Measurements from ENCODE around the gene CLASP1. TPM values are rescaled to one million over a fixed set of nuclear protein-coding genes. Genes with fewer than 3 reads are reported as not detected.

CLASP1 gene
- total RNA-seq, 1 donor from 2014 or later, result 31.0 TPM

GRCh38 chr2:121367246-121367900 lies 281.9 kb downstream of the CLASP1 start:
- ATAC-seq, result no peak

DNA sequence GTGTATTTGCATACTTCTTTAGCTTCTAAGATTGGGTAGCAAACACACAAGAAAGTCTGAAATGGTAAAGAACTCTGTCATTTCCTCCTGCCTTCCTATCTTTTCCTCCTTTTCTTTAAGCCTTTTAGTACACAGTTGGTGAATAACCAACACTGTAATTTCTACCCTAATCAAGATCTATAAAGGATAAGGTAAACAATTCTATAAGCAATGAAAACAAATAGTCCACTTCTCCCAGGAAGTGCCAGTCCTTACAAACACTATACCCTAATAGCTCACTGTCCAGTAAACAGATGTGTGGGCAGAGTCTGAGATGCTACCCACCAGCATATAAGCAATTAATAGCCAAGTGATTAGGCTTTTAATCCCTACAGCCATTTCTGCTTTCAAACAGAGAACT lies 283.2 kb downstream of the CLASP1 start:
- ATAC-seq, result no peak

- ATAC-seq, result no peak
Measured at GRCh38 chr2:121365061-121365460, 284.2 kb downstream of the CLASP1 start.

- peak; percentile 87 for ATAC-seq
Measured at GRCh38 chr2:121363632-121364420, 285.4 kb downstream of the CLASP1 start.

- ATAC-seq, result no peak
Measured at GRCh38 chr2:121362774-121363173, 286.5 kb downstream of the CLASP1 start.

DNA sequence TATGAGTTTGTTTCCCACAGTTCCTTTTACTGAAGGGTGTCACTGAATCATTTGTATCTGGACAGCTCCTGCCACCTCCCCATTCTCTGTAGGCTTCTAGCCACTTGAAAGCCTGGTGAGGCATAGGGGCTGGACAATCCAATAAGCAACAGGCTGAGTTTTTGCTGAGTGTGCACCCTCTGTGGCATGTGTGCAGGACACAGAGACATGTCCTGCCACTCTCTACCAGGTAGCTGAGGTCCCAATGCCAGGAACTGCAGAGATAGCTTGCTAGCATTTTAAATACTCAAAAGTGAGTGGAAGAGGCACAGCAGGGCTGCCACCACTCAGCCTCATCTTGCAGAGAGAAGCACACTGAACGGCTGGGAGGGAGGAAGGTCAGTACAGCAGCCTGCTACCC lies 287.0 kb downstream of the CLASP1 start:
- no peak for ATAC-seq

DNA sequence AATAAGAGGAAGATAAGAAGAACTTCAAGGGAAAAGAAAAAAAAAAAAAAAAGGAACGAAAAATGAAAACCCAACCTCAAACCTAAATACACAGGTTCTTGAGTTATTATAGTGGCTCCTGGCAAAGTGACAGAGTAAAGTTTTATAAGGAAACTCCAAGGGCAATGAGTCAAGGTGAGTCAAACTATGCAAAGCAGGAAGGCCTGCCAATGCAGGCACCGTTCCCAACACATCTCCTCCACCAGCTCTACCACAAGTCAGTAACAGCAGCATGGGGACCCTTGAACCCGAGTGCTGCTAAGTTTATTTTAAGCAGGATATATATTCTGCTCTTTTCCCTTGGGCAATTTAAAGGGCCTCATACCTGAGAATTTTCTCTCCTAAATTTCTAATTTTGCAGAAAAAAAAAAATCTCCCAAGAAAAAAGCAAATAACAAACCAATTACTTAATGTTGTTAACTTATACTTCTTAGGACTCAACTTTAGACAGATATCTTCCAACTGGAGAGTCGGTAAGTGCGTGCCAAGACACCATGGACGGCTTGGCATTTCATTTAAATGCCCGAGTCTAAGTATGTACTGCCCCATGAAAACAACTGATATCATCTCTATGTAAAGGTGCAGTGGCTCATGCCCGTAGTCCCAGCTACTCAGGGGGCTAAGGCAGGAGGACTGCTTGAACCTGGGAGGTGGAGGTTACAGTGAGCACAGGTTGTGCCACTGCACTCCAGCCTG lies 288.5 kb downstream of the CLASP1 start:
- ATAC-seq, result peak; percentile 74

DNA sequence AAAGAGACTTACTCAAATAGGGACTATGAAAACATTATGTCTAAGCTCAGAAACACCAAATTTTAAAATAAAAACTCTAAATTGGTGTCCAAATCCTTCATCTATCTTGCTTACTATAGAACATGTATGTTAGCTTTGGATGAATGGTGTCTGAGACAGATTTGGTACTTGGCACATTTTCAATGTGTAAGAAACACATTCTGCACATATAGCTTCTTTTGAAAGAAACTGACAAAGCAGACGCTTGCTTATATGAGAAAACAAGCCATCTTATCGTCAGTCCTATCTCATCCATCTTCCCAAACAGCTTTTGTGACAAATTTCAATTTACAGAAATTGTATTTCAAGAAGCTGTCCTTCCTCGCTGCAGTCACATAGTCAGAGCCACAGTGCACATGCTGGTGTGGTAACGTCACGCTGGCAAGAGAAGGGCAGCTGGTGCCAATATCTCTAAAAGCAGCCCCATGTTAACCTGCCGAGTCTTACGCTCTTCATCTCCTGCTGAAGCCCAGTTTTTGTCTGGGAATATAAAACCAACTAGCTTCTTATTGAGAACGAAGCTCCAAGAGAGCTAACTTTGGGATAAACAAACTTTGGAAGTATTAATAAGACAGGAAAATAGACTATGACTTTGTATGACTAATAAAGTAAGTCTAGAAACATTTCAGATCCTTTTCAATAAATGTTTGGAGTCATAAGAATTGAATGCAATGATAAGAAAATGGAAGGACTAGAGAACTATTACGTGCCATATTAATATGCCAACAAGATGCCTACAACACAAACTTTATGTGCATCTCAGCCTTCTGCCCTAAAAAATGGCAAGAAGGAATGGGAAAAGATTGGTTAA lies 289.3 kb downstream of the CLASP1 start:
- ATAC-seq, result no peak

- ATAC-seq, result no peak
Measured at GRCh38 chr2:121359170-121359569, 290.1 kb downstream of the CLASP1 start.

- ATAC-seq, result no peak
Measured at GRCh38 chr2:121358291-121358690, 291.0 kb downstream of the CLASP1 start.

DNA sequence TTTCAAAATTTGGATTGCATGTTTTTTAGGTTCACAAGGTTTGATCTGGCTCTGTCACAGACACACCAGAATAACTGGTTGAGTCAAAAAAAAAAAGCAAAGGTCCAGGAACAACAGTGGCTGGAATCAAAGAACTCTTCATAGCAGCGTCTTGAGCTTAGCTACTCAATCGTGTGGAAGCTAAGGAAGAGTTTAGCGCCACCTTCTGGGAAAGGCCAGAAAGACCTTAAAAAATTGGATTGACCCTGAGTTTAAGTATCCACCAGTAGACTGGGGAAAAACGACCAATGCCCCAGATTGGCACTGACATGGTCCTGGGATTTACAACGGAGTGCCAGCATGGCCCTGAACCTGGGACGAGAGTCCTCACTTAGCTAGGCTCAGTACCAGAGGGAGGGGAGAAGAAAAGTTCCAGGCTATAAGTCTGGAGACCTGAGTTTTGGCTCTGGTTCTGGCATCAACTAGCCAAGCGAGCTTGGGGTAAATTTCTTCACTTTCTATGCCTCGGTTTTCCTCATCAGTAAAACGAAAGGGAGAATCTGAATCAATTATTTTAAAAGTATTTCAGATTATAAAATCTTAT lies 293.1 kb downstream of the CLASP1 start:
- ATAC-seq, result peak; percentile 57

DNA sequence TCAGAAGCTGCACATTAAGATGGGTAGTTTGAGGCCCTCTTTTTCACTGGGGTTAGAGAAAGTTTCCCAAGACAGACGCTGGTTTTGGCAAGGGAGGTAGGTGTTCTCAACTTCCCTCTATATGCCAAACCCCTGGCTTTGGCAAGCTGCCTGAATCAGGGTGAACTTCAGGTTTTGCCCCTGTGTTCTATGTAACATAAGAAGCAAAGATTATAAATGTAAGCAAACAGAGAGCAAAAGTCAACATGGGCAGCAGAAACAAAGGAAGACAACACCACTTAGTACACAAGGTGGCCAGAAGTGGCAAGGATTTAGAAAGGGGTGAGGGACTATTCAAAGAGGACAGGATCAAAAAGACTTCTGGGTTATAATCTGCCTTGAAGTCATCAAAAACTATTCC lies 293.8 kb downstream of the CLASP1 start:
- ATAC-seq, result peak; percentile 16

- no peak for ATAC-seq
Measured at GRCh38 chr2:121351521-121352318, 297.5 kb downstream of the CLASP1 start.

- ATAC-seq, result no peak
Measured at GRCh38 chr2:121350890-121351289, 298.4 kb downstream of the CLASP1 start.

- ATAC-seq, result no peak
Measured at GRCh38 chr2:121350402-121350775, 298.9 kb downstream of the CLASP1 start.

- ATAC-seq, result no peak
Measured at GRCh38 chr2:121349721-121350401, 299.4 kb downstream of the CLASP1 start.

GRCh38 chr2:121348128-121348740 lies 301.0 kb downstream of the CLASP1 start:
- ATAC-seq, result no peak

DNA sequence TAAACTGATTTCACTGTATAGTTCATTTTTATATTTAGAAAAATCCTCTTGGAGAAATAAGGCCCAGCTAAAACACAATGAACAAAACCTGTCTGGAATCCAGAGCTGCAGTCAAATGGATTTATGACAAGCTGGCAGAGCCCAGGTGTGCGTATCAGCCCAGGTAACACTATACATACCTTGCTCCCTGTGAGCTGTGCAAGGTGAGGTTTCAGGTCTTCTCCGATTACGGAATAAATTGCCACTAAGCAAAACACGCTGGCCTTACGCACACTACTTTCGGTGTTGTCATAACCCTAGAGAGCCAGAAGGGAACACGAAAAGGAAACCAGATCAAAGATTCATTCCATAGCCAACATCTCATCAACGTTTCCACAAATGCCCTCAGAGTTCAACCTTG lies 302.4 kb downstream of the CLASP1 start:
- no peak for ATAC-seq

DNA sequence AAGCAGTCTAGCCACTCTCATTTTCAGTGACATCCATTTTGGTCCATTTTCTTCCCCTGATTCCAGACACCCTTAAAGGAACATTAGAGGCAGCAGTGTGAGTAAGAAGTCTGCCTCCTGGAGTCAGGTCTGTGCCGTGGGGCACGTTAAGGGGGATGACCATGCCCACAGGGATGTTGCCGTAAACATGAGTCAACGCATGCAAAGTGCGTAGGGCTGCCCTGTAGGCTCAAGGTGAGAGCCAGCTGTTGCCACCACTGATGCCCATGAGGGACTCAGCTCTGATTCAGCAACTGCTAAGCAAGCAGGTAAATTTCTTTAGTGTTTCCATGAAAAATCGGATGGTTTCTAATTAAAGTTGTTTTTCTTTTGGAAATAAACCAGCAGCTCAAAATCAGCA lies 302.9 kb downstream of the CLASP1 start:
- ATAC-seq, result no peak

DNA sequence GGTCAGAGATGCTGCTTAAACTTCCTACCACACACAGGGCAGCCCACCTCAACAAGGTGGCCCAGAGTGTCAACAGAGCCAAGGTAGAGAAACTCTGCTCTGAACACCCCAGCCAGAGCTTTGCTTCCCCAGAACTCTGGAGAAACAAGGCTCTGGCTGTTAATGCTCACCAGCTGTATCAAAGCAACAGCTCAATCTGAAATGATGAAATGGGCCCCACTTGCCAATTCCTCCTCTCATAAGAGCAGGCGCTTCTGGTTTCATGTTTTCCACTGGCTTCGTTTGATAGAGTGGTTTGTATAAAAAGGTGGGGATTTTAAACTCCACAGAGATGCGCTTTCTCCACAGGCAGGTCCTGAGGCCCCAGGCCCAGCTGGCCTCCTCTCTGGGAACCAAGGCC lies 303.4 kb downstream of the CLASP1 start:
- no peak for ATAC-seq

Measured in esophagus mucosa (tissue), 1 donor.